ENCODE results near the gene CDH16.
"Not testable (repeated sequence)": the region's sequence is repeated elsewhere in the genome, so short reads cannot be mapped to it uniquely, and the experiment has no call there.

The CDH16 gene

GRCh38 chr16:66958857-66959703 lies 40.4 kb upstream of the CDH16 start:
- Histone ChIP-seq H3F3A (ENCODE audit: insufficient read depth, low read length) (no peaks in the 10 kb centered on the region), H3K4me2 (ENCODE audit: low read length) (no peak overlapping the region), H3K9me2 (ENCODE audit: low read depth, low read length) (no peaks in the 10 kb centered on the region), H3K36me3 (ENCODE audit: insufficient read depth, low read length) (no peaks in the 10 kb centered on the region), H3K27me3 (ENCODE audit: insufficient read depth, low read length) (no peaks in the 10 kb centered on the region), H3K9ac (ENCODE audit: low read length) (no peak overlapping the region), H2AFZ (ENCODE audit: low read length) (no peak overlapping the region), H3K4me1 (ENCODE audit: insufficient read depth, low read length, severe bottlenecking) (peaks cover 13% of the 10 kb centered on the region), H3K9me3 (ENCODE audit: low read length) (no peaks in the 10 kb centered on the region), H3K4me3 (ENCODE audit: low read depth, low read length, poor library complexity, severe bottlenecking) (no peak overlapping the region), H4K20me1 (ENCODE audit: insufficient read depth, low read length) (no peaks in the 10 kb centered on the region), H3K27ac (ENCODE audit: low read depth, low read length, poor library complexity, severe bottlenecking) (no peak overlapping the region), H3K79me2 (ENCODE audit: insufficient read depth, low read length) (no peaks in the 10 kb centered on the region)
- TF ChIP-seq, protein P1, sequence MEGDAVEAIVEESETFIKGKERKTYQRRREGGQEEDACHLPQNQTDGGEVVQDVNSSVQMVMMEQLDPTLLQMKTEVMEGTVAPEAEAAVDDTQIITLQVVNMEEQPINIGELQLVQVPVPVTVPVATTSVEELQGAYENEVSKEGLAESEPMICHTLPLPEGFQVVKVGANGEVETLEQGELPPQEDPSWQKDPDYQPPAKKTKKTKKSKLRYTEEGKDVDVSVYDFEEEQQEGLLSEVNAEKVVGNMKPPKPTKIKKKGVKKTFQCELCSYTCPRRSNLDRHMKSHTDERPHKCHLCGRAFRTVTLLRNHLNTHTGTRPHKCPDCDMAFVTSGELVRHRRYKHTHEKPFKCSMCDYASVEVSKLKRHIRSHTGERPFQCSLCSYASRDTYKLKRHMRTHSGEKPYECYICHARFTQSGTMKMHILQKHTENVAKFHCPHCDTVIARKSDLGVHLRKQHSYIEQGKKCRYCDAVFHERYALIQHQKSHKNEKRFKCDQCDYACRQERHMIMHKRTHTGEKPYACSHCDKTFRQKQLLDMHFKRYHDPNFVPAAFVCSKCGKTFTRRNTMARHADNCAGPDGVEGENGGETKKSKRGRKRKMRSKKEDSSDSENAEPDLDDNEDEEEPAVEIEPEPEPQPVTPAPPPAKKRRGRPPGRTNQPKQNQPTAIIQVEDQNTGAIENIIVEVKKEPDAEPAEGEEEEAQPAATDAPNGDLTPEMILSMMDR (IDR thresholded peaks at IDR 0.05; ENCODE audit: low read length), result no peak
- no peak for TF ChIP-seq EZH2 (IDR thresholded peaks at IDR 0.05; ENCODE audit: borderline replicate concordance, low read length)

GRCh38 chr16:66956154-66956457 lies 37.4 kb upstream of the CDH16 start:
- not testable (repeated sequence) for H3F3A ChIP-seq (ENCODE audit: insufficient read depth, low read length); H3K27me3 ChIP-seq (ENCODE audit: insufficient read depth, low read length); H3K4me1 ChIP-seq (ENCODE audit: insufficient read depth, low read length, severe bottlenecking); H2AFZ ChIP-seq (ENCODE audit: low read length); H3K27ac ChIP-seq (ENCODE audit: low read depth, low read length, poor library complexity, severe bottlenecking); H3K9ac ChIP-seq (ENCODE audit: low read length); H3K79me2 ChIP-seq (ENCODE audit: insufficient read depth, low read length); H3K9me3 ChIP-seq (ENCODE audit: low read length); H4K20me1 ChIP-seq (ENCODE audit: insufficient read depth, low read length); H3K4me3 ChIP-seq (ENCODE audit: low read depth, low read length, poor library complexity, severe bottlenecking); H3K4me2 ChIP-seq (ENCODE audit: low read length); H3K9me2 ChIP-seq (ENCODE audit: low read depth, low read length); H3K36me3 ChIP-seq (ENCODE audit: insufficient read depth, low read length)

- H3K27ac ChIP-seq (ENCODE audit: low read depth, low read length, poor library complexity, severe bottlenecking); H2AFZ ChIP-seq (ENCODE audit: low read length); H3K79me2 ChIP-seq (ENCODE audit: insufficient read depth, low read length); H3K36me3 ChIP-seq (ENCODE audit: insufficient read depth, low read length); H3K4me1 ChIP-seq (ENCODE audit: insufficient read depth, low read length, severe bottlenecking); H3K4me2 ChIP-seq (ENCODE audit: low read length); H3F3A ChIP-seq (ENCODE audit: insufficient read depth, low read length); H3K9ac ChIP-seq (ENCODE audit: low read length); H3K4me3 ChIP-seq (ENCODE audit: low read depth, low read length, poor library complexity, severe bottlenecking); H4K20me1 ChIP-seq (ENCODE audit: insufficient read depth, low read length); H3K9me3 ChIP-seq (ENCODE audit: low read length); H3K9me2 ChIP-seq (ENCODE audit: low read depth, low read length); H3K27me3 ChIP-seq (ENCODE audit: insufficient read depth, low read length): not testable (repeated sequence)
Observed at GRCh38 chr16:66955363-66956153, 36.9 kb upstream of the CDH16 start.

DNA sequence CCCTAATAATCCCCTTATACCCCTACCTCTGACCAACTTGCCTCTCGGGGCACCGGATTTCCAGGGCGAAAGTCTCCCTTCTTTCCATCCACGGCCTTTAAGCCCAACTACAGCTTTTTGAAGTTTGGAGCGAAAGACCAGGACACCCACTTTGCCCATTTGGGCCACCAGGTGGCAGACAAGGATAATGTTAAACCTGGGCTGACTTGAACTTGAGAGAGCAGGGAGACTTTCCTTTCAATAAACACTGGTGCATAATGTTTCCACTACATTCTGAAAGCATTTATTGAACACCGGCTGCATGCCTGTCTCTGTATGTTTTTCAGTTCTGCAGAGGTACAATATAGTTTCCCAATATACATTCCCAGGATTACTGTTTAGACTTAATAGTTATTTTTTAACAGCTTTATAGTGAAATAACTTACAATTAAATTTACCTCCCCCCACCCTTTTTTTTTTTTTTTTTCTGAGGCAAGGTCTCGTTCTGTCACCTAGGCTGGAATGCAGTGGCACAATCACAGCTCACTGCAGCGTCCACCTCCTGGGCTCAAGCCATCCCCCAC lies 35.5 kb upstream of the CDH16 start:
- Histone ChIP-seq H3K9me2 (ENCODE audit: low read depth, low read length) (no peaks in the 10 kb centered on the region), H3K4me3 (ENCODE audit: low read depth, low read length, poor library complexity, severe bottlenecking) (no peak overlapping the region), H3F3A (ENCODE audit: insufficient read depth, low read length) (no peaks in the 10 kb centered on the region), H3K9me3 (ENCODE audit: low read length) (0 out of 2 replicates have a peak, but pooled peaks cover 3% of the 10 kb centered on the region), H2AFZ (ENCODE audit: low read length) (no peak overlapping the region), H3K27me3 (ENCODE audit: insufficient read depth, low read length) (no peaks in the 10 kb centered on the region; the same call in 1 of the 2 replicates), H3K4me2 (ENCODE audit: low read length) (no peak overlapping the region), H3K79me2 (ENCODE audit: insufficient read depth, low read length) (no peaks in the 10 kb centered on the region), H3K4me1 (ENCODE audit: insufficient read depth, low read length, severe bottlenecking) (no peaks in the 10 kb centered on the region), H3K36me3 (ENCODE audit: insufficient read depth, low read length) (no peaks in the 10 kb centered on the region), H4K20me1 (ENCODE audit: insufficient read depth, low read length) (no peaks in the 10 kb centered on the region), H3K27ac (ENCODE audit: low read depth, low read length, poor library complexity, severe bottlenecking) (no peak overlapping the region), H3K9ac (ENCODE audit: low read length) (no peak overlapping the region)
- TF ChIP-seq, protein P1 (IDR thresholded peaks at IDR 0.05; ENCODE audit: low read length), result peak; percentile 84
- TF ChIP-seq EZH2 (IDR thresholded peaks at IDR 0.05; ENCODE audit: borderline replicate concordance, low read length), result no peak

Measured in OCI-LY1 (cell line).